Heart left ventricle (tissue), 16 donors: ENCODE data around the gene MYO6. TPM values are rescaled to one million over a fixed set of nuclear protein-coding genes. Genes with fewer than 3 reads are reported as not detected.

Experiments used
- ATAC-seq, 4 donors: fragments of 200-7000 bp; cut with Tn5 transposase; one replicate each; pipeline ENCODE4 v1.9.1; 2020 to 2022; ENCODE audit warnings: moderate library complexity in 4 of 4, mild to moderate bottlenecking in 3 of 4, moderate number of reproducible peaks in 1 of 4
- DNase-seq, 5 donors: peaks; one replicate each; pipeline ENCODE4 v3.0.0-alpha.2; 2020
- H3K27ac ChIP-seq, 12 donors: fragments of 200-600 bp; sonication (generic) in 4 of 12; one replicate each; pipeline versions ENCODE4 v1.5.0 to v1.8.0; 2016 to 2022; ENCODE audit warnings: mild to moderate bottlenecking in 2 of 12
- H3K27me3 ChIP-seq, 9 donors: fragments of 200-600 bp; sonication (generic) in 2 of 9; one replicate each; pipeline versions ENCODE4 v1.5.1 to v1.8.0; 2016 to 2022; ENCODE audit warnings: mild to moderate bottlenecking in 3 of 9
- H3K36me3 ChIP-seq, 9 donors: fragments of 200-600 bp; sonication (generic) in 2 of 9; one replicate each; pipeline versions ENCODE4 v1.5.0 to v1.8.0; 2018 to 2022; ENCODE audit warnings: mild to moderate bottlenecking in 2 of 9
- H3K4me1 ChIP-seq, 12 donors: fragments of 200-600 bp; sonication (generic) in 4 of 12; one replicate each; pipeline versions ENCODE4 v1.5.0 to v1.8.0; 2016 to 2022; ENCODE audit warnings: mild to moderate bottlenecking in 3 of 12
- H3K4me3 ChIP-seq, 12 donors: fragments of 200-600 bp; sonication (generic) in 4 of 12; one replicate each; pipeline versions ENCODE4 v1.5.0 to v1.8.0; 2017 to 2022; ENCODE audit warnings: mild to moderate bottlenecking in 9 of 12, moderate library complexity in 4 of 12
- H3K9me3 ChIP-seq, 12 donors: fragments of 200-600 bp; sonication (generic) in 4 of 12; one replicate each; pipeline versions ENCODE4 v1.5.0 to v1.8.0; 2016 to 2022; ENCODE audit warnings: mild to moderate bottlenecking in 1 of 12
- CTCF ChIP-seq, 12 donors: fragments of 200-600 bp; sonication (generic) in 4 of 12; IDR thresholded peaks; one replicate each; pipeline versions ENCODE4 v1.5.0 to v1.8.0; 2018 to 2022; ENCODE audit warnings: antibody characterized with exemption in 12 of 12, mild to moderate bottlenecking in 5 of 12
- POLR2A ChIP-seq, 2 donors: fragments of 450-650 bp; IDR thresholded peaks; one replicate each; pipeline ENCODE4 v1.6.1; 2017; ENCODE audit warnings: antibody characterized with exemption in 2 of 2, mild to moderate bottlenecking in 2 of 2, moderate library complexity in 2 of 2
- WGBS, 4 donors: extraction: QIAGEN DNeasy Blood & Tissue Kit in 2 of 4; methylation state at CpG; one replicate each; pipeline versions ENCODE4 v1.1.5 to v1.1.7; 2013 to 2018; 5-methylcytosine and 5-hydroxymethylcytosine counted together
- intact Hi-C, 10 donors: fragments of 100-400 bp; cut with DNase I; formaldehyde crosslinking; loops; one replicate each; pipeline versions ENCODE4 v1.11.1 to v1.14.2; 2022
- polyA plus RNA-seq, 2 donors: library from polyadenylated mRNA; stranded (reverse); fragments of 200-250 nt; gene quantifications; one replicate each; pipeline ENCODE4 v1.2.3, GENCODE V29; 2013
- total RNA-seq, 9 donors: library from RNA; depleted of rRNA in 2 of 9; stranded (reverse); fragments of >200 nt in 2 of 9; fragmentation: NEBNext Ultra II Directional in 3 of 9; extraction: Animal tissue kit (Norgen Biotek cat#: 25700) in 3 of 9; gene quantifications; one replicate each; pipeline versions ENCODE4 v1.1.0 to v1.2.4, GENCODE V29; 2016 to 2023
- donor health status: ischemic (EF 13 %, LVEDD 7.1; RV severe dilation, severe dysfunction).
- donor health status: healthy with polysubstance abuse.
- donor health status: DM: no; HTN: yes; CAD: no.
- donor health status: DM: no; HTN: no; CAD: no.
- donor health status: ischemic (EF 25% LVEDD 6.9; RV normal size, moderate dysfunction).
- donor health status: ischemic (EF 25% LVEDD 5.7; RV mildly dilated, moderate dysfunction).
- donor health status: healthy.
- donor health status: DM: yes; HTN: yes; CAD: no.
- donor health status: ischemic (EF 35%, LVEDD 5.7; RV mildly dilated, moderate dysfunction).
- donor health status: nonischemic (EF 11% LVEDD 7.7; RV severe dilation, severe dysfunction).
- donor health status: DM: yes; HTN: yes; CAD: no.
- donor health status: PGD.
- donor health status: ischemic (EF 29% LVEDD 5.4; RV normal size, mild dysfunction).
- donor health status: nonischemic (EF 23%, LVEDD 6.1; RV moderate dilation, normal function).

MYO6 gene
- total and polyA plus RNA-seq, 11 donors: 3.1 to 9.5 (median 5.8) TPM

GRCh38 chr6:75848274-75848673 is 99.2 kb downstream of the MYO6 start:
- H3K4me3 ChIP-seq: no peak overlapping the region
- ATAC-seq: no peak
- no peaks in the 10 kb centered on the region for H3K4me1 ChIP-seq
- H3K36me3 ChIP-seq: peaks cover 0 to 11% (median 0%) of the 10 kb centered on the region in 9 donors
- no peaks in the 10 kb centered on the region for H3K9me3 ChIP-seq
- H3K27ac ChIP-seq: no peak overlapping the region
- H3K27me3 ChIP-seq: no peaks in the 10 kb centered on the region
- TF ChIP-seq CTCF (IDR thresholded peaks at IDR 0.05): no peak
- TF ChIP-seq POLR2A (IDR thresholded peaks at IDR 0.05): no peak
- DNase-seq: no peak
- 96 to 99% (median 98%) methylated on average over 4 of the region's 4 CpGs for WGBS, 4 donors
- intact Hi-C loops: no loop called here

GRCh38 chr6:75849329-75850025 is 100.4 kb downstream of the MYO6 start:
- H3K4me1 ChIP-seq: no peaks in the 10 kb centered on the region
- H3K9me3 ChIP-seq: no peaks in the 10 kb centered on the region
- no peak for TF ChIP-seq CTCF (IDR thresholded peaks at IDR 0.05)
- TF ChIP-seq POLR2A (IDR thresholded peaks at IDR 0.05): no peak
- no peak for DNase-seq
- intact Hi-C loops: no loop called here
- no peak for ATAC-seq
- no peaks in the 10 kb centered on the region for H3K27me3 ChIP-seq
- H3K4me3 ChIP-seq: no peak overlapping the region
- peaks cover 0 to 11% (median 0%) of the 10 kb centered on the region in 9 donors for H3K36me3 ChIP-seq
- no peak overlapping the region for H3K27ac ChIP-seq
- 72 to 79% (median 78%) methylated on average over 9 of the region's 9 CpGs for WGBS, 4 donors

- no peak for TF ChIP-seq CTCF (IDR thresholded peaks at IDR 0.05)
- no peak for TF ChIP-seq POLR2A (IDR thresholded peaks at IDR 0.05)
- WGBS, 4 donors: 84 to 91% (median 86%) methylated on average over 7 of the region's 7 CpGs
- H3K4me3 ChIP-seq: no peak overlapping the region
- no peak for ATAC-seq
- H3K27ac ChIP-seq: no peak overlapping the region
- no peaks in the 10 kb centered on the region for H3K4me1 ChIP-seq
- DNase-seq: no peak
- peaks cover 0 to 11% (median 2%) of the 10 kb centered on the region in 9 donors for H3K36me3 ChIP-seq
- no peaks in the 10 kb centered on the region for H3K27me3 ChIP-seq
- no peaks in the 10 kb centered on the region for H3K9me3 ChIP-seq
- intact Hi-C loops: no loop called here
Measured at GRCh38 chr6:75850026-75850833, 101.2 kb downstream of the MYO6 start.

GRCh38 chr6:75852721-75853120 is 103.7 kb downstream of the MYO6 start:
- DNase-seq: no peak
- Histone ChIP-seq H3K27ac (no peak overlapping the region), H3K4me1 (no peaks in the 10 kb centered on the region), H3K36me3 (peaks cover 0 to 33% (median 6%) of the 10 kb centered on the region in 9 donors), H3K9me3 (no peaks in the 10 kb centered on the region), H3K27me3 (no peaks in the 10 kb centered on the region), H3K4me3 (no peak overlapping the region)
- no peak for ATAC-seq
- WGBS, 4 donors: 63 to 83% (median 77%) methylated on average over 4 of the region's 4 CpGs
- intact Hi-C loops: no loop called here
- TF ChIP-seq POLR2A (IDR thresholded peaks at IDR 0.05): no peak
- TF ChIP-seq CTCF (IDR thresholded peaks at IDR 0.05): no peak
